ENCODE data around the gene ACADVL.

DNA sequence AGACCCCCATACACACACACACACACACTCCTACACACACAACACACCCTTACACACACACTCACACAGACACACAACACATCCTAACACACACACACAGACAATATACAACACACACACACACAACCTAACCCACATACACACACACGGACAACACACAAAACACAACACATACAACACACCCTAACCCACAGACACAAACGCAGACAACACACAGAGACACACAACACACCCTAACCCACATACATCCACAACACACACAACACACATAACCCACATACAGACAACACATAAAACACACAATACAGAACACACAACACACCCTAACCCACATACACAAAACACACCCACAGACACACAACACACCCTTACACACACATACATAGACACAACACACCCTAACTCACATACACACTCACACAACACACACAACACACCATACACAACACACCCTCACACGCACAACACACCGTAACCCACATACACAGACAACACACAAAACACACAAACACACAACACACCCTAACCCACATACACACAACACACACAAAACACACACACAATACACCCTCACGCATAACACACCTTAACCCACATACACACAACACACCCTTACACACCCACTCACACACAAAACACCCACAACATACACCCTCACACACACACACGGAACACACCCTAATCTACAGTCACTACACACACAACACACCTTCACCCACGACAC, 45.0 kb upstream of the ACADVL start:
- TF ChIP-seq, protein P1, sequence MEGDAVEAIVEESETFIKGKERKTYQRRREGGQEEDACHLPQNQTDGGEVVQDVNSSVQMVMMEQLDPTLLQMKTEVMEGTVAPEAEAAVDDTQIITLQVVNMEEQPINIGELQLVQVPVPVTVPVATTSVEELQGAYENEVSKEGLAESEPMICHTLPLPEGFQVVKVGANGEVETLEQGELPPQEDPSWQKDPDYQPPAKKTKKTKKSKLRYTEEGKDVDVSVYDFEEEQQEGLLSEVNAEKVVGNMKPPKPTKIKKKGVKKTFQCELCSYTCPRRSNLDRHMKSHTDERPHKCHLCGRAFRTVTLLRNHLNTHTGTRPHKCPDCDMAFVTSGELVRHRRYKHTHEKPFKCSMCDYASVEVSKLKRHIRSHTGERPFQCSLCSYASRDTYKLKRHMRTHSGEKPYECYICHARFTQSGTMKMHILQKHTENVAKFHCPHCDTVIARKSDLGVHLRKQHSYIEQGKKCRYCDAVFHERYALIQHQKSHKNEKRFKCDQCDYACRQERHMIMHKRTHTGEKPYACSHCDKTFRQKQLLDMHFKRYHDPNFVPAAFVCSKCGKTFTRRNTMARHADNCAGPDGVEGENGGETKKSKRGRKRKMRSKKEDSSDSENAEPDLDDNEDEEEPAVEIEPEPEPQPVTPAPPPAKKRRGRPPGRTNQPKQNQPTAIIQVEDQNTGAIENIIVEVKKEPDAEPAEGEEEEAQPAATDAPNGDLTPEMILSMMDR (IDR thresholded peaks at IDR 0.05; ENCODE audit: poor library complexity, severe bottlenecking): no peak
- TF ChIP-seq EZH2 (IDR thresholded peaks at IDR 0.05; ENCODE audit: borderline replicate concordance, insufficient read depth, low read length, poor library complexity, severe bottlenecking) (no peak), EP300 (conservative IDR thresholded peaks at IDR 0.05; ENCODE audit: poor library complexity, severe bottlenecking) (no peak), MXI1 (conservative IDR thresholded peaks at IDR 0.05; ENCODE audit: poor library complexity, severe bottlenecking) (no peak), POLR2AphosphoS5 (IDR thresholded peaks at IDR 0.05) (no peak), RAD21 (conservative IDR thresholded peaks at IDR 0.05) (no peak)
